ENCODE data around the gene SLC9A3. TPM values are rescaled to one million over a fixed set of nuclear protein-coding genes. Genes with fewer than 3 reads are reported as not detected.

Gene SLC9A3
- total RNA-seq, 3 donors from 2014 or later (not counting 1 experiment from before 2014, with no cell fraction given): 0.61 to 1.1 (median 0.73) TPM

- Histone ChIP-seq H3K9me3 (ENCODE audit: control insufficient read depth, insufficient read depth, low read length) (no peaks in the 10 kb centered on the region), H3K27me3 (ENCODE audit: control insufficient read depth, insufficient read depth, low read length) (peaks cover 5% of the 10 kb centered on the region), H3K36me3 (ENCODE audit: control insufficient read depth, insufficient read depth, low read length) (no peaks in the 10 kb centered on the region), H3K4me1 (ENCODE audit: control insufficient read depth, insufficient read depth, low read length) (peaks cover 8% of the 10 kb centered on the region), H3K4me3 (ENCODE audit: low read length) (no peak overlapping the region), H3K27ac (ENCODE audit: low read length) (no peak overlapping the region)
- Mint-ChIP-seq H3K27me3 (ENCODE audit: low read depth in 2 of 2) (peaks cover 10 to 12% of the 10 kb centered on the region in 2 donors), H3K27ac (no peak overlapping the region), H3K9me3 (no peaks in the 10 kb centered on the region), H3K4me1 (no peaks in the 10 kb centered on the region), H3K36me3 (no peaks in the 10 kb centered on the region), H3K4me3 (no peak overlapping the region)
- intact Hi-C loops (cut with micrococcal nuclease): no loop called here
- ATAC-seq: no peak
- 70% methylated on average over 27 of the region's 27 CpGs for WGBS (ENCODE audit: insufficient coverage)
- no peak for TF ChIP-seq CTCF (IDR thresholded peaks at IDR 0.05)
- DNase-seq: no peak
Observed at GRCh38 chr5:535846-536698, 11.8 kb upstream of the SLC9A3 start.

GRCh38 chr5:534743-535671 lies 10.8 kb upstream of the SLC9A3 start:
- H3K9me3 ChIP-seq (ENCODE audit: control insufficient read depth, insufficient read depth, low read length): no peaks in the 10 kb centered on the region
- Mint-ChIP-seq H3K27me3 (ENCODE audit: low read depth in 2 of 2) (peaks cover 9 to 16% of the 10 kb centered on the region in 2 donors), H3K27ac (no peak overlapping the region), H3K4me3 (no peak overlapping the region), H3K9me3 (no peaks in the 10 kb centered on the region), H3K4me1 (peaks cover under 1 to 1% of the 10 kb centered on the region in 2 donors), H3K36me3 (no peaks in the 10 kb centered on the region)
- intact Hi-C loops (cut with micrococcal nuclease): no loop called here
- DNase-seq: no peak
- no peaks in the 10 kb centered on the region for H3K36me3 ChIP-seq (ENCODE audit: control insufficient read depth, insufficient read depth, low read length)
- H3K4me3 ChIP-seq (ENCODE audit: low read length): no peak overlapping the region
- H3K27me3 ChIP-seq (ENCODE audit: control insufficient read depth, insufficient read depth, low read length): peaks cover 3% of the 10 kb centered on the region
- WGBS (ENCODE audit: insufficient coverage): 91% methylated on average over 40 of the region's 41 CpGs
- H3K4me1 ChIP-seq (ENCODE audit: control insufficient read depth, insufficient read depth, low read length): peaks cover 17% of the 10 kb centered on the region
- no peak overlapping the region for H3K27ac ChIP-seq (ENCODE audit: low read length)
- TF ChIP-seq CTCF (IDR thresholded peaks at IDR 0.05): no peak
- ATAC-seq: no peak

GRCh38 chr5:533955-534742 lies 9.9 kb upstream of the SLC9A3 start:
- TF ChIP-seq CTCF (IDR thresholded peaks at IDR 0.05): no peak
- Mint-ChIP-seq H3K4me3 (no peak overlapping the region), H3K36me3 (no peaks in the 10 kb centered on the region), H3K27ac (no peak overlapping the region), H3K9me3 (no peaks in the 10 kb centered on the region), H3K4me1 (peaks cover 5 to 8% of the 10 kb centered on the region in 2 donors), H3K27me3 (ENCODE audit: low read depth in 2 of 2) (peaks cover 15 to 25% of the 10 kb centered on the region in 2 donors)
- ATAC-seq (no peak), DNase-seq (no peak)
- Histone ChIP-seq H3K4me1 (ENCODE audit: control insufficient read depth, insufficient read depth, low read length) (peaks cover 19% of the 10 kb centered on the region), H3K27me3 (ENCODE audit: control insufficient read depth, insufficient read depth, low read length) (peaks cover 6% of the 10 kb centered on the region), H3K36me3 (ENCODE audit: control insufficient read depth, insufficient read depth, low read length) (no peaks in the 10 kb centered on the region), H3K9me3 (ENCODE audit: control insufficient read depth, insufficient read depth, low read length) (no peaks in the 10 kb centered on the region), H3K27ac (ENCODE audit: low read length) (no peak overlapping the region), H3K4me3 (ENCODE audit: low read length) (no peak overlapping the region)
- 76% methylated on average over 36 of the region's 36 CpGs for WGBS (ENCODE audit: insufficient coverage)
- intact Hi-C loops (cut with micrococcal nuclease): no loop called here
